Karpas-422 (cell line): ENCODE data around the gene SLC46A3. TPM values are rescaled to one million over a fixed set of nuclear protein-coding genes. Genes with fewer than 3 reads are reported as not detected.

Experiments
- DNase-seq: peaks from one replicate; pipeline ENCODE4 v3.0.0-alpha.2; 2015
- H2AFZ ChIP-seq: fragments of 200-600 bp; sonication (generic); 2 replicates; pipeline ENCODE4 v1.6.1; 2014; ENCODE audit warnings: antibody characterized with exemption, low read length, mixed read lengths
- H3K27ac ChIP-seq: fragments of 200-600 bp; sonication (generic); 2 replicates; pipeline ENCODE4 v1.5.1; 2014; ENCODE audit warnings: mild to moderate bottlenecking, low read length, moderate library complexity
- H3K27me3 ChIP-seq: fragments of 200-600 bp; sonication (generic); 2 replicates; pipeline ENCODE4 v1.6.1; 2014; ENCODE audit warnings: low read length, mixed read lengths
- H3K36me3 ChIP-seq: fragments of 200-600 bp; sonication (generic); 2 replicates; pipeline ENCODE4 v1.6.1; 2014; ENCODE audit warnings: low read length, mixed read lengths; ENCODE audit not compliant: insufficient read depth
- H3K4me1 ChIP-seq: fragments of 200-600 bp; sonication (generic); 2 replicates; pipeline ENCODE4 v1.6.1; 2014; ENCODE audit warnings: mild to moderate bottlenecking, low read length, mixed read lengths
- H3K4me2 ChIP-seq: fragments of 200-600 bp; sonication (generic); 2 replicates; pipeline ENCODE4 v1.6.1; 2014; ENCODE audit warnings: low read length, low read depth, mild to moderate bottlenecking; ENCODE audit not compliant: poor library complexity, severe bottlenecking
- H3K4me3 ChIP-seq: fragments of 200-600 bp; sonication (generic); 2 replicates; pipeline ENCODE4 v1.5.1; 2014; ENCODE audit warnings: mild to moderate bottlenecking, antibody characterized with exemption, low read length, mixed read lengths
- H3K79me2 ChIP-seq: fragments of 200-600 bp; sonication (generic); 2 replicates; pipeline ENCODE4 v1.6.1; 2014; ENCODE audit warnings: mild to moderate bottlenecking, low read length, mixed read lengths
- H3K9ac ChIP-seq: fragments of 200-600 bp; sonication (generic); 2 replicates; pipeline ENCODE4 v1.6.0; 2014; ENCODE audit warnings: low read length
- H3K9me2 ChIP-seq: fragments of 200-600 bp; sonication (generic), shearing (Covaris generic); replicated peaks from 2 replicates; pipeline ENCODE4 v1.6.0; 2014; ENCODE audit warnings: mild to moderate bottlenecking, low read length, moderate library complexity; ENCODE audit not compliant: insufficient read depth
- H3K9me3 ChIP-seq: fragments of 300-700, 200-600 bp; sonication (generic); 2 replicates; pipeline ENCODE4 v1.6.1; 2014; ENCODE audit warnings: low read length, mixed read lengths
- H4K20me1 ChIP-seq: fragments of 200-600 bp; sonication (generic); 2 replicates; pipeline ENCODE4 v1.6.1; 2014; ENCODE audit warnings: mild to moderate bottlenecking, antibody characterized with exemption, low read length, low read depth; ENCODE audit not compliant: insufficient read depth
- total RNA-seq: library from RNA; depleted of rRNA; stranded (reverse); fragments of >200 nt; shearing (Covaris generic); gene quantifications from 2 replicates; pipeline ENCODE4 v1.2.3, GENCODE V29; 2014; ENCODE audit warnings: low replicate concordance

SLC46A3 gene
- total RNA-seq, 1 experiment from 2014 or later: 4.5 TPM

DNA sequence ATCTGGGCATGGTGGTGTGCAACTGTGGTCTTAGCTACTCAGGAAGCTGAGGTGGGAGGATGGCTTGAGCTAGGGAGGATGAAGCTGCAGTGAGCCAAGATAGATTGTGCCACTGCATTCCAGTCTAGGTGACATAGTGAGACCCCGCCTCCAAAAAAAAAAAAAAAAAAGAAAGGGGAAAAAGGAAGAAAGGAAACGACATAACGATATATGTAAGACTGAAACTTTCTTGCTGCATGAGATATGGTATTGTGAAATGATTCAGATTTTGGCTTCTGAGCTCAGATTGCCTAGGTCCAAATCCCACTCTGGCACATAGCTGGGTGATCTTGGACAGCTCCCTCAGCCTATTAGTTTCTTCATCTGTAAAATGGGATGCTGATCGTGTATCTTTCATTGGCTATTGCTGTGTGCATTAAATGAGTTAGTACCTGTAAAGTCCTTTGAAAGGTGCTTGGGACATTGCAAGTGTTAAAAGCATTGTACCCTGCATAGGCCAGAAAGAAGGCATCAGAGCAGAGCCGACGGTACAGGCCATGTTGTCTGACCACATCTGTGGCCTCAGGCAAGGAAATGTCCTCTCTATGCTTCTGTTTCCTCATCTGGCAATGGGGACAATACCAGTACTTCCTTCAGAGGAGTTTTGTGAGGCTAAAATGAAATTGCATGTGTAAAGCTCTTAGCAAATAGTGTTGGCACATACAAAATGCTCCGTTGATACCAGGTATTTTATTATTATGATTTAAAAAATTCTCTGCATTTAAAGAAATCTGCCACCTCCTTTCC, 32.6 kb upstream of the SLC46A3 start:
- Histone ChIP-seq H3K27ac (no peak overlapping the region), H3K4me3 (no peak overlapping the region), H3K4me1 (no peaks in the 10 kb centered on the region), H3K9me2 (no peaks in the 10 kb centered on the region), H3K27me3 (no peaks in the 10 kb centered on the region), H2AFZ (no peak overlapping the region), H3K79me2 (no peaks in the 10 kb centered on the region), H4K20me1 (no peaks in the 10 kb centered on the region), H3K4me2 (no peak overlapping the region), H3K9me3 (no peaks in the 10 kb centered on the region), H3K36me3 (no peaks in the 10 kb centered on the region), H3K9ac (no peak overlapping the region)
- DNase-seq: no peak

DNA sequence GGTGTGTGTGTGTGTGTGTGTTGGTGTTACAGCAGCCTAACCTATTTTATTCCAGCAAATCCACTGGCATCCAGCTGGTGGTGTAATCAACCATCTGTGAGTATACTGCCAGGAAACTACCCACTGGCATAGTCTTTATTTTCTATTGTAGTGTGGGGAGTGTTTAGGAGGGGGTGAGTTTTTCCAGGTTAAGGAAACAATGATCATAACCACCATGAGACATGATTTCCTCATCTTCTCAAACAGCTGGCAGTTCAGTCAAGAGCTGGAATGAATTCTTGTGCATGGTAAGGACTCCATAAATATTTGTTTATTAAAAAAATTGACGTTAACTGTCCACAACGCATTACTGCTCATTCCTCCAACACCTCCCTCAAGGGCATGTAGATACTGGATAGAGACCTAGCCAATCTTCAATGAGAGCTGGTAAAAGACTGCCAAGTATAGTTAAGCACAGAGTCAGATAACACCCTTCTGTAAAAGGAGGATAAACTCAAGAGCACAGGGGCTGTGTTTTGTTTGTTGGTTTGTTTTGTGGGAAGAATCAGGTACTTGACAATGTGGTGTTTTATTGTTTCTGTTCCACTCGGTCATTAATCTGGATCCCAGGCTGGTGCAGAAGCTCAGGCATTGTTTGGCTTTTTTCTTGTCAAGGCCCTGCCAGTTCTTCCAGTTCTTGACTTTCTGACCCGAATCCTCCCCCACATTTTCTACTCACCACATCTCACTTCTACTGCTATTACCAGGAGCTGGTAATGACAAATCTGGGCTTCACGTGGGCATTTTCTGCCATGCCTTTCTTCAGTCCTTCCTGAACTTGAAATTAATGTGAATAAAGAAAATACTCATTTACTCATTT, 31.6 kb upstream of the SLC46A3 start:
- Histone ChIP-seq H3K27me3 (no peaks in the 10 kb centered on the region), H3K4me1 (no peaks in the 10 kb centered on the region), H3K27ac (no peak overlapping the region), H3K9me3 (no peaks in the 10 kb centered on the region), H3K4me3 (no peak overlapping the region), H2AFZ (no peak overlapping the region), H4K20me1 (no peaks in the 10 kb centered on the region), H3K36me3 (no peaks in the 10 kb centered on the region), H3K9ac (no peak overlapping the region), H3K4me2 (no peak overlapping the region), H3K9me2 (no peaks in the 10 kb centered on the region), H3K79me2 (no peaks in the 10 kb centered on the region)
- DNase-seq: no peak

DNA sequence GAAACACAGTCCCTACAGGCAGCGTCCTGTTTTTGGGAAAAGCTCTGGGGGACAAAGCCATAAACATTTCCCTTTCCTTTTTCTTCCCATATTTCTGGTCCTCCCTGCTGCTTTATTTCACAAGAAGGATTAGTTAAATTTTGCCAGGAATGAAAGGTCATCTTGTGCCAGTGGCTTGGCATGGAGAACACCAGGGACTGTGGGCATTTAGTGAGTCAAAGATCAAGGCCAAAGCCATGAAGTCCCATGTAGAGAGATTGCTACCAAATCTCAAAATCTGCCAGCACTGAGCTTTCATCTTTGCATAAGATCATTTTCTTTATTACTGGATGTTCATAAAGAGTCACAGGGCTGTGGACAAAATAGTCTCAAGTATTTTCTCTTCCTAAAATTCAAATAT, 29.1 kb upstream of the SLC46A3 start:
- no peaks in the 10 kb centered on the region for H3K36me3 ChIP-seq
- no peak overlapping the region for H3K4me3 ChIP-seq
- H3K4me2 ChIP-seq: no peak overlapping the region
- no peak for DNase-seq
- no peaks in the 10 kb centered on the region for H3K4me1 ChIP-seq
- no peaks in the 10 kb centered on the region for H3K79me2 ChIP-seq
- no peaks in the 10 kb centered on the region for H3K27me3 ChIP-seq
- no peaks in the 10 kb centered on the region for H3K9me2 ChIP-seq
- H3K27ac ChIP-seq: no peak overlapping the region
- H3K9ac ChIP-seq: no peak overlapping the region
- no peak overlapping the region for H2AFZ ChIP-seq
- no peaks in the 10 kb centered on the region for H3K9me3 ChIP-seq
- no peaks in the 10 kb centered on the region for H4K20me1 ChIP-seq

DNA sequence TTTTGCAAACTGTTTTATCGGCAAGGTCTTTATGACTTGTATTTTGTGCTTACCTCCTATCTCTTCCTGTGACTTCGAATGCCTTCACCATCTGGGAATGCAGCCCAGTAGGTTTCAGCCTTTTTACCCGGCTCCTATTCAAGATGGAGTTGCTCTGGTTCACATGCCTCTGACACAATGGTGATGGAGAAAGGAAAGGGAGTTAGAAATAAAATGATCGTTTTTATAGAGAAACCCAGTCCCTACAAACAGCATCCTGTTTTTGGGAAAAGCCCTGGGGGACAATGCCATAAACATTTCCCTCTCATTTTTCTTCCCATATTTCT, 27.5 kb upstream of the SLC46A3 start:
- Histone ChIP-seq H3K27ac (no peak overlapping the region), H3K4me3 (no peak overlapping the region), H3K79me2 (no peaks in the 10 kb centered on the region), H3K27me3 (no peaks in the 10 kb centered on the region), H4K20me1 (no peaks in the 10 kb centered on the region), H3K4me1 (no peaks in the 10 kb centered on the region), H3K9me3 (no peaks in the 10 kb centered on the region), H3K9ac (no peak overlapping the region), H3K36me3 (no peaks in the 10 kb centered on the region), H2AFZ (no peak overlapping the region), H3K4me2 (no peak overlapping the region), H3K9me2 (no peaks in the 10 kb centered on the region)
- no peak for DNase-seq

DNA sequence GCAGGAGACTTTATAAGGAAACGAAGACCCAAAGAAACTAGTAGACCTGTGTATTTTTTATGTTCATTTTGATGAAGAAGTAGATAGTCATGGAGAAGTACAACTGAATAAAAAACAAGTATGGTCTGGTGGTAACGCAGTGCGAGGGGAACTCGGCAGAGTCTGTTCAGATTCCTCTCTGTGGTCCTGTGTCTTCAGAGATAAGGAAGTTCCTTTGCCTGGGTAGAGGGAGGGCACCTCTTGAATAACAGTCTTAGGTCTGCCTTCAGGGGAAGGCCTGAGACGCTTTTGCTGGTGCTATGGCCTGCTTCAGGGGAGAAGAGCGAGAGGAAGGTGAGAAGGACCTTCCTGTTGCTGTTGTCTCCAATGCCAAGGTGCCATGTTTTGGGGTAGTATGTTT, 25.9 kb upstream of the SLC46A3 start:
- no peak for DNase-seq
- no peaks in the 10 kb centered on the region for H3K9me3 ChIP-seq
- no peaks in the 10 kb centered on the region for H3K4me1 ChIP-seq
- H3K79me2 ChIP-seq: no peaks in the 10 kb centered on the region
- no peak overlapping the region for H3K27ac ChIP-seq
- no peaks in the 10 kb centered on the region for H3K27me3 ChIP-seq
- no peaks in the 10 kb centered on the region for H4K20me1 ChIP-seq
- H3K4me2 ChIP-seq: no peak overlapping the region
- no peak overlapping the region for H3K9ac ChIP-seq
- H3K9me2 ChIP-seq: no peaks in the 10 kb centered on the region
- H2AFZ ChIP-seq: no peak overlapping the region
- H3K4me3 ChIP-seq: no peak overlapping the region
- H3K36me3 ChIP-seq: no peaks in the 10 kb centered on the region

DNA sequence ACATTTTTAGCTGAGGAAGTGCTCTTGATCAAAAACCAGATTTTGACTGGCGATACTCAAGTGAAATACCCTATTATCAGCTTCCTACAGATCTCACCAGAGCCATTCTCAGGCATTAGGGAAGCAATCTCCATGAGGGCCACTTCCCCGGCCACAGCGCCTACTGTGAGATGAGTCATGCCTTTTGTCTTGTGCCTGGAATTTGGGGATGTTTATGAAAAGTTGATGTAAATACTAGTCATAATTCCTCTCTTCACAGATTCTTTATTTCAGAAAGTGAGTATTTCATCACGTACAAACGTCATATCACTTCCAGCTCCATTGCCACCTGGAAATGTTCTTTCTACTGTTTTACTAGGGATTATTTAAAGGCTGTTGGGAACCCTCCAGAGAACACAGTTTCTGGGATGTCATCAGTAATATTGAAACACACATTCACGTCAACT, 25.3 kb upstream of the SLC46A3 start:
- no peak overlapping the region for H3K9ac ChIP-seq
- H3K4me1 ChIP-seq: no peaks in the 10 kb centered on the region
- no peaks in the 10 kb centered on the region for H3K79me2 ChIP-seq
- H4K20me1 ChIP-seq: no peaks in the 10 kb centered on the region
- H3K27me3 ChIP-seq: no peaks in the 10 kb centered on the region
- no peak overlapping the region for H3K4me3 ChIP-seq
- H3K9me3 ChIP-seq: no peaks in the 10 kb centered on the region
- H3K9me2 ChIP-seq: no peaks in the 10 kb centered on the region
- H3K36me3 ChIP-seq: no peaks in the 10 kb centered on the region
- no peak for DNase-seq
- no peak overlapping the region for H3K27ac ChIP-seq
- no peak overlapping the region for H3K4me2 ChIP-seq
- H2AFZ ChIP-seq: no peak overlapping the region

DNA sequence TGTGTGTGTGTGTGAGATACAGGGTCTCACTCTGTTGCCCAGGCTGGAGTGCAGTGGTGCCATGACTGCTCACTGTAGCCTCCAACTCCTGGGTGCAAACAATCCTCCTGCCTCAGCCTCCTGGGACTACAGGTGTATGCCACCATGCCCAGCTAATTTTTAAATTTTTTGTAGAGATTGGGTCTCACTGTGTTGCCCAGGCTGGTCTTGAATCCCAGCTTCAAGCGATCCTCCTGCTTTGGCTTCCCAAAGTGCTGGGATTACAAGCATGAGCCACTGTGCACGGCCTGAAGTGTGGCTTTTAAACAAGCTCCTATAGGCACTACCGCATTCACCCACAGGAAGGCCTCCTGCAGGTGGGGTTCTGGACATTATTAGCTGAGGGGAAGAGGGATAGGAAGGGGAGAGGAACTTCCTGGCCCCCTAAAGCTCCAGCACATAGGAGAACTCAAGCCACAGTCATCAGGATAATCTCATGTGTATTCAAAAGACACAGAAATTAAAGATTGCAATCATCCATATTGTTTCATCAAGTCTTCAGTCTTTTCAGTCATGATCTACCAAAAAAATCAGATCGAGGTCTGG, 24.8 kb upstream of the SLC46A3 start:
- H3K9ac ChIP-seq: no peak overlapping the region

DNA sequence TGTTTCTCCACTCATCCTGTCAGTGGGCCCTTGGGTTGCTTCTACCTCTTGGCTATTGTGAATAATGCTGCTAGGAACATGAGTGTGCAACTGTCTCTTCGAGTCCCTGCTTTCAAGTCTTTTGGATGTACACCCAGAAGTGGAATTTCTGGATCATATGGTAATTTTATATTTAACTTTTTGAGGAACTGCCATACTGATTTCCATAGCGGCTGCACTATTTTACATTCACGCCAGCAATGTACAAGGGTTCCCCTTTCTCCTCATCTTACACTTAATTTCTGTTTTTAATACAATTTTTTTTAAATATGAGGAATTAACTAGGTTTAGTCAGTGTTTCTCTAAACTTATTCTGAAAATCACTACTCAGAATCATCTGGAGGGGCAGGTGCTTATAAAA, 24.2 kb upstream of the SLC46A3 start:
- no peak overlapping the region for H3K4me2 ChIP-seq
- H3K4me1 ChIP-seq: no peaks in the 10 kb centered on the region
- H3K9me3 ChIP-seq: no peaks in the 10 kb centered on the region
- no peaks in the 10 kb centered on the region for H3K79me2 ChIP-seq
- H3K9ac ChIP-seq: no peak overlapping the region
- no peaks in the 10 kb centered on the region for H3K36me3 ChIP-seq
- no peak overlapping the region for H2AFZ ChIP-seq
- no peak for DNase-seq
- no peaks in the 10 kb centered on the region for H3K9me2 ChIP-seq
- no peak overlapping the region for H3K27ac ChIP-seq
- H3K4me3 ChIP-seq: no peak overlapping the region
- no peaks in the 10 kb centered on the region for H3K27me3 ChIP-seq
- no peaks in the 10 kb centered on the region for H4K20me1 ChIP-seq

More for the DNA sequence above, 24.8 kb upstream of the SLC46A3 start:
- no peaks in the 10 kb centered on the region for H3K9me3 ChIP-seq
- no peaks in the 10 kb centered on the region for H3K4me1 ChIP-seq
- H3K9me2 ChIP-seq: no peaks in the 10 kb centered on the region
- DNase-seq: no peak
- H2AFZ ChIP-seq: no peak overlapping the region
- no peaks in the 10 kb centered on the region for H3K27me3 ChIP-seq
- no peaks in the 10 kb centered on the region for H4K20me1 ChIP-seq
- no peak overlapping the region for H3K4me2 ChIP-seq
- no peaks in the 10 kb centered on the region for H3K36me3 ChIP-seq
- no peak overlapping the region for H3K27ac ChIP-seq
- no peak overlapping the region for H3K4me3 ChIP-seq
- H3K79me2 ChIP-seq: no peaks in the 10 kb centered on the region
